GM23338 (cell line): ENCODE results near the gene PPFIA1. TPM values are rescaled to one million over a fixed set of nuclear protein-coding genes. Genes with fewer than 3 reads are reported as not detected.

ENCODE experiments used
- ATAC-seq: fragments of 200-7000 bp; cut with Tn5 transposase; 3 replicates; pipeline ENCODE4 v1.9.1; 2020
- DNase-seq: peaks from one replicate; pipeline ENCODE4 v3.0.0-alpha.2; 2015; ENCODE audit warnings: low spot score
- H2AFZ ChIP-seq: fragments of 200-600 bp; sonication (generic); 2 replicates; pipeline ENCODE4 v1.8.0; 2016; ENCODE audit warnings: antibody characterized with exemption, mild to moderate bottlenecking, moderate library complexity
- H3F3A ChIP-seq: fragments of 200-600 bp; sonication (generic); replicated peaks from 2 replicates; pipeline ENCODE4 v1.8.0; 2017; ENCODE audit warnings: antibody characterized with exemption, mixed run types, low read depth
- H3K27ac ChIP-seq: fragments of 200-600 bp; sonication (generic); 2 replicates; pipeline ENCODE4 v1.6.1; 2016; ENCODE audit warnings: low read depth
- H3K27me3 ChIP-seq: fragments of 200-600 bp; sonication (generic); 2 replicates; pipeline ENCODE4 v1.8.0; 2016; ENCODE audit warnings: mild to moderate bottlenecking, mixed run types, moderate library complexity; ENCODE audit not compliant: insufficient read depth
- H3K36me3 ChIP-seq: fragments of 200-600 bp; sonication (generic); 2 replicates; pipeline ENCODE4 v1.8.0; 2016; ENCODE audit warnings: mild to moderate bottlenecking; ENCODE audit not compliant: insufficient read depth
- H3K4me1 ChIP-seq: fragments of 200-600 bp; sonication (generic); 2 replicates; pipeline ENCODE4 v1.8.0; 2016; ENCODE audit warnings: mild to moderate bottlenecking, moderate library complexity; ENCODE audit not compliant: insufficient read depth
- H3K4me2 ChIP-seq: fragments of 200-600 bp; sonication (generic); 2 replicates; pipeline ENCODE4 v1.7.1; 2017; ENCODE audit warnings: mixed run types
- H3K4me3 ChIP-seq: fragments of 200-600 bp; sonication (generic); 2 replicates; pipeline ENCODE4 v1.6.1; 2016; ENCODE audit warnings: mixed run types
- H3K79me2 ChIP-seq: fragments of 200-600 bp; sonication (generic); replicated peaks from 2 replicates; pipeline ENCODE4 v1.8.0; 2017; ENCODE audit warnings: mild to moderate bottlenecking; ENCODE audit not compliant: insufficient read depth
- H3K9me2 ChIP-seq: fragments of 200-600 bp; sonication (generic); 2 replicates; pipeline ENCODE4 v1.8.0; 2017; ENCODE audit not compliant: insufficient read depth
- H4K20me1 ChIP-seq: fragments of 200-600 bp; sonication (generic); replicated peaks from 2 replicates; pipeline ENCODE4 v1.8.0; 2017; ENCODE audit warnings: mild to moderate bottlenecking; ENCODE audit not compliant: insufficient read depth
- H3K27ac Mint-ChIP-seq: 2 replicates; pipeline ENCODE4 v1.8.0; 2020; ENCODE audit warnings: inconsistent platforms, mild to moderate bottlenecking, moderate library complexity, mixed read lengths
- H3K27me3 Mint-ChIP-seq: 3 replicates; pipeline ENCODE4 v1.8.0; 2022; ENCODE audit warnings: low read depth, mild to moderate bottlenecking, moderate library complexity, mixed read lengths, inconsistent platforms; ENCODE audit not compliant: insufficient read depth, poor library complexity
- H3K36me3 Mint-ChIP-seq: 3 replicates; pipeline ENCODE4 v1.8.0; 2021; ENCODE audit warnings: low read depth, mild to moderate bottlenecking, inconsistent platforms, moderate library complexity, mixed read lengths
- H3K4me1 Mint-ChIP-seq: 3 replicates; pipeline ENCODE4 v1.8.0; 2020; ENCODE audit warnings: mild to moderate bottlenecking, inconsistent platforms, mixed read lengths
- H3K4me3 Mint-ChIP-seq: 3 replicates; pipeline ENCODE4 v1.8.0; 2021; ENCODE audit warnings: moderate library complexity, mild to moderate bottlenecking, inconsistent platforms, mixed read lengths
- H3K9me3 Mint-ChIP-seq: 3 replicates; pipeline ENCODE4 v1.8.0; 2020; ENCODE audit warnings: moderate library complexity, mild to moderate bottlenecking, inconsistent platforms, mixed read lengths
- CREB1 ChIP-seq: fragments of 250-450 bp; sonication (Bioruptor Pico); IDR thresholded peaks from 2 replicates; pipeline ENCODE4 v1.5.0; 2020; ENCODE audit warnings: low read depth, mild to moderate bottlenecking, moderate library complexity
- EZH2 ChIP-seq: fragments of 200-600 bp; sonication (generic); IDR thresholded peaks from one replicate; pipeline ENCODE4 v1.8.0; 2017; ENCODE audit warnings: antibody characterized with exemption, mild to moderate bottlenecking, low read depth; ENCODE audit not compliant: unreplicated experiment
- EZH2phosphoT487 ChIP-seq: fragments of 200-600 bp; sonication (generic); IDR thresholded peaks from one replicate; pipeline ENCODE4 v1.8.1; 2018; ENCODE audit warnings: antibody characterized with exemption; ENCODE audit not compliant: unreplicated experiment
- JUNB ChIP-seq: IDR thresholded peaks from one replicate; pipeline ENCODE4 v1.6.1; 2016; ENCODE audit warnings: antibody characterized with exemption; ENCODE audit not compliant: unreplicated experiment
- NANOG ChIP-seq: IDR thresholded peaks from 2 replicates; pipeline ENCODE4 v1.6.1; 2016; ENCODE audit warnings: antibody characterized with exemption, borderline replicate concordance
- STAT1 ChIP-seq: IDR thresholded peaks from one replicate; pipeline ENCODE4 v1.6.1; 2016; ENCODE audit warnings: antibody characterized with exemption; ENCODE audit not compliant: unreplicated experiment
- ZNF114 ChIP-seq: fragments of 250-450 bp; sonication (Bioruptor Pico); IDR thresholded peaks from 2 replicates; pipeline ENCODE4 v1.5.0; 2020; ENCODE audit warnings: mild to moderate bottlenecking, moderate library complexity
- ZNF331 ChIP-seq: fragments of 250-450 bp; sonication (Bioruptor Pico); IDR thresholded peaks from 2 replicates; pipeline ENCODE4 v1.5.0; 2020; ENCODE audit warnings: low read depth, mild to moderate bottlenecking, moderate library complexity
- polyA plus RNA-seq: library from polyadenylated mRNA; unstranded; fragments of >200 nt; fragmentation: Nextera tagmentation; extraction: Ambion mirVana; gene quantifications from 2 replicates; pipeline ENCODE4 v1.2.1, GENCODE V29; 2016
- total RNA-seq: library from RNA; depleted of rRNA; stranded (reverse); fragments of >200 nt; shearing (Covaris generic); gene quantifications from 2 replicates; pipeline ENCODE4 v1.2.3, GENCODE V29; 2014
- TF ChIP-seq, protein P1 (sequence below), 2 experiments: fragments of 200-600 bp in 1 of 2; sonication (generic) in 1 of 2; conservative IDR thresholded peaks; 2 replicates each; pipeline versions ENCODE4 v1.5.1 to v1.6.1; 2016 to 2017; ENCODE audit warnings: antibody characterized with exemption in 2 of 2, low read depth in 2 of 2, mild to moderate bottlenecking in 2 of 2, moderate library complexity in 1 of 2
- TF ChIP-seq, protein P2 (sequence below): IDR thresholded peaks from 2 replicates; pipeline ENCODE4 v1.6.1; 2016; ENCODE audit warnings: antibody characterized with exemption

The PPFIA1 gene
- total and polyA plus RNA-seq, 2 experiments from 2014 or later, result 41.7 to 62.0 TPM

- Histone ChIP-seq H3K4me3 (no peak overlapping the region), H4K20me1 (no peaks in the 10 kb centered on the region), H3K4me1 (no peaks in the 10 kb centered on the region), H2AFZ (0 out of 2 replicates have a peak overlapping the region, but pooled peaks have one; percentile 47), H3K79me2 (no peaks in the 10 kb centered on the region), H3K27ac (no peak overlapping the region), H3K27me3 (no peaks in the 10 kb centered on the region), H3F3A (no peaks in the 10 kb centered on the region), H3K36me3 (no peaks in the 10 kb centered on the region), H3K9me2 (no peaks in the 10 kb centered on the region), H3K4me2 (no peak overlapping the region)
- Mint-ChIP-seq H3K4me3 (no peak overlapping the region), H3K27me3 (peaks cover 14% of the 10 kb centered on the region), H3K36me3 (no peaks in the 10 kb centered on the region), H3K9me3 (no peaks in the 10 kb centered on the region), H3K4me1 (no peaks in the 10 kb centered on the region; the same call in 2 of the 3 replicates), H3K27ac (no peak overlapping the region)
- TF ChIP-seq EZH2 (no peak), ZNF331 (no peak), CREB1 (CRISPR knock-in tag) (no peak), ZNF114 (CRISPR knock-in tag) (no peak), NANOG (no peak), STAT1 (no peak), EZH2phosphoT487 (no peak)
- ATAC-seq, result no peak
- no peak for DNase-seq
These were observed 30.2 kb upstream of the PPFIA1 start for GRCh38 chr11:70240337-70240736.

DNA sequence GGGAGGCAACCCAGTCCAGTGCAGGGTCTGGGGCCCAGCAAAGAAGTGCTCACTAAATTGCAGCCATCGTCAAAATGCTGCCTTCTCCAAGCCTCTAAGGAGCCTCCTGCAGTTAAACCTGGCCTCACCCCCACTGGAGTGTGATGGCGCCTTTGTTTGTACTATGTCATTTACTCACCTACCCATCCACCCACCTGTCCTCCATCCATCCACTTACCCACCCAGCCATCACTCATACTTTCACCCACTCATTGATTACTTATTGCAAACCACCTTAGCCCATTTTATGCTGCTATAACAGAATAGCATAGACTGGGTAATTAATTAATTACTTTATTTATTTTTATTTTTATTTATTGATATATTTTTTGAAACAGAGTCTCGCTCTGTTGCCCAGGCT lies 28.8 kb upstream of the PPFIA1 start:
- Mint-ChIP-seq H3K4me1 (no peaks in the 10 kb centered on the region; the same call in 2 of the 3 replicates), H3K9me3 (no peaks in the 10 kb centered on the region), H3K27ac (no peak overlapping the region), H3K4me3 (no peak overlapping the region), H3K27me3 (peaks cover 11% of the 10 kb centered on the region), H3K36me3 (no peaks in the 10 kb centered on the region)
- TF ChIP-seq STAT1 (no peak), EZH2 (no peak), JUNB (no peak), ZNF114 (CRISPR knock-in tag) (no peak)
- TF ChIP-seq, protein P1, sequence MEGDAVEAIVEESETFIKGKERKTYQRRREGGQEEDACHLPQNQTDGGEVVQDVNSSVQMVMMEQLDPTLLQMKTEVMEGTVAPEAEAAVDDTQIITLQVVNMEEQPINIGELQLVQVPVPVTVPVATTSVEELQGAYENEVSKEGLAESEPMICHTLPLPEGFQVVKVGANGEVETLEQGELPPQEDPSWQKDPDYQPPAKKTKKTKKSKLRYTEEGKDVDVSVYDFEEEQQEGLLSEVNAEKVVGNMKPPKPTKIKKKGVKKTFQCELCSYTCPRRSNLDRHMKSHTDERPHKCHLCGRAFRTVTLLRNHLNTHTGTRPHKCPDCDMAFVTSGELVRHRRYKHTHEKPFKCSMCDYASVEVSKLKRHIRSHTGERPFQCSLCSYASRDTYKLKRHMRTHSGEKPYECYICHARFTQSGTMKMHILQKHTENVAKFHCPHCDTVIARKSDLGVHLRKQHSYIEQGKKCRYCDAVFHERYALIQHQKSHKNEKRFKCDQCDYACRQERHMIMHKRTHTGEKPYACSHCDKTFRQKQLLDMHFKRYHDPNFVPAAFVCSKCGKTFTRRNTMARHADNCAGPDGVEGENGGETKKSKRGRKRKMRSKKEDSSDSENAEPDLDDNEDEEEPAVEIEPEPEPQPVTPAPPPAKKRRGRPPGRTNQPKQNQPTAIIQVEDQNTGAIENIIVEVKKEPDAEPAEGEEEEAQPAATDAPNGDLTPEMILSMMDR (conservative IDR thresholded peaks at IDR 0.05; ENCODE audit: low read depth in 2 of 2), result no peak
- no peak overlapping the region for H3K27ac ChIP-seq
- no peaks in the 10 kb centered on the region for H3K79me2 ChIP-seq
- H3K36me3 ChIP-seq, result no peaks in the 10 kb centered on the region
- no peaks in the 10 kb centered on the region for H4K20me1 ChIP-seq
- H3K4me2 ChIP-seq, result no peak overlapping the region
- no peaks in the 10 kb centered on the region for H3F3A ChIP-seq
- H2AFZ ChIP-seq, result no peak overlapping the region
- DNase-seq (no peak), ATAC-seq (no peak)
- H3K4me3 ChIP-seq, result no peak overlapping the region
- no peaks in the 10 kb centered on the region for H3K9me2 ChIP-seq
- no peaks in the 10 kb centered on the region for H3K4me1 ChIP-seq
- no peaks in the 10 kb centered on the region for H3K27me3 ChIP-seq

DNA sequence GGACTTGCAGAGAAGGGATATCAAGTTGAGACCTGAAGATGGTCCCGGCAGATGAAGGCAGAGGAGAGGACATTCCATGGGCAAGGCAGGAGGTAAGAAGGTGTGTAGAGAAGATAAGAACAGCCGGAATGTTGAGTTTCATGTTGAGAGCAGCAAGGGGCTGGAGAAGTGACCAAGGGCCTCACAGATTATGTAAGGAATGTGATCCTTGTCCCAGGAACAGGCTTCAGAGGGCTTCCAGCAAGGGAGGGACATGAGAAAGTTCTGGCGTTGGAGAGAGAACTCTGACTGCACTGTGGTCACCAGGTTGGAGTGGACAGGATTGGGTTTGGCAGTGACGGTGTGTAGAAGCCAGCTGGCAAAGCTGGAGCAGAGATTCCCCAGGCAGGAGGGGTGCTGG lies 27.6 kb upstream of the PPFIA1 start:
- no peaks in the 10 kb centered on the region for H3K27me3 ChIP-seq
- no peaks in the 10 kb centered on the region for H3K9me3 Mint-ChIP-seq
- H3K27me3 Mint-ChIP-seq, result peaks cover 14% of the 10 kb centered on the region
- no peak overlapping the region for H3K27ac ChIP-seq
- H3K36me3 ChIP-seq, result no peaks in the 10 kb centered on the region
- H3K4me3 ChIP-seq, result no peak overlapping the region
- no peaks in the 10 kb centered on the region for H3K79me2 ChIP-seq
- DNase-seq (no peak), ATAC-seq (no peak)
- H3K4me1 ChIP-seq, result no peaks in the 10 kb centered on the region
- no peak overlapping the region for H2AFZ ChIP-seq
- no peaks in the 10 kb centered on the region for H3F3A ChIP-seq
- H4K20me1 ChIP-seq, result no peaks in the 10 kb centered on the region
- no peak overlapping the region for H3K4me3 Mint-ChIP-seq
- H3K9me2 ChIP-seq, result no peaks in the 10 kb centered on the region
- H3K27ac Mint-ChIP-seq, result no peak overlapping the region
- no peak overlapping the region for H3K4me2 ChIP-seq
- H3K4me1 Mint-ChIP-seq, result peaks cover 3% of the 10 kb centered on the region; the same call in 2 of the 3 replicates
- no peaks in the 10 kb centered on the region for H3K36me3 Mint-ChIP-seq
- TF ChIP-seq JUNB (no peak), EZH2phosphoT487 (no peak), NANOG (no peak), STAT1 (no peak)
- TF ChIP-seq, protein P2, sequence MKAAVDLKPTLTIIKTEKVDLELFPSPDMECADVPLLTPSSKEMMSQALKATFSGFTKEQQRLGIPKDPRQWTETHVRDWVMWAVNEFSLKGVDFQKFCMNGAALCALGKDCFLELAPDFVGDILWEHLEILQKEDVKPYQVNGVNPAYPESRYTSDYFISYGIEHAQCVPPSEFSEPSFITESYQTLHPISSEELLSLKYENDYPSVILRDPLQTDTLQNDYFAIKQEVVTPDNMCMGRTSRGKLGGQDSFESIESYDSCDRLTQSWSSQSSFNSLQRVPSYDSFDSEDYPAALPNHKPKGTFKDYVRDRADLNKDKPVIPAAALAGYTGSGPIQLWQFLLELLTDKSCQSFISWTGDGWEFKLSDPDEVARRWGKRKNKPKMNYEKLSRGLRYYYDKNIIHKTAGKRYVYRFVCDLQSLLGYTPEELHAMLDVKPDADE, result no peak
